ENCODE results near the gene STK32C.

DNA sequence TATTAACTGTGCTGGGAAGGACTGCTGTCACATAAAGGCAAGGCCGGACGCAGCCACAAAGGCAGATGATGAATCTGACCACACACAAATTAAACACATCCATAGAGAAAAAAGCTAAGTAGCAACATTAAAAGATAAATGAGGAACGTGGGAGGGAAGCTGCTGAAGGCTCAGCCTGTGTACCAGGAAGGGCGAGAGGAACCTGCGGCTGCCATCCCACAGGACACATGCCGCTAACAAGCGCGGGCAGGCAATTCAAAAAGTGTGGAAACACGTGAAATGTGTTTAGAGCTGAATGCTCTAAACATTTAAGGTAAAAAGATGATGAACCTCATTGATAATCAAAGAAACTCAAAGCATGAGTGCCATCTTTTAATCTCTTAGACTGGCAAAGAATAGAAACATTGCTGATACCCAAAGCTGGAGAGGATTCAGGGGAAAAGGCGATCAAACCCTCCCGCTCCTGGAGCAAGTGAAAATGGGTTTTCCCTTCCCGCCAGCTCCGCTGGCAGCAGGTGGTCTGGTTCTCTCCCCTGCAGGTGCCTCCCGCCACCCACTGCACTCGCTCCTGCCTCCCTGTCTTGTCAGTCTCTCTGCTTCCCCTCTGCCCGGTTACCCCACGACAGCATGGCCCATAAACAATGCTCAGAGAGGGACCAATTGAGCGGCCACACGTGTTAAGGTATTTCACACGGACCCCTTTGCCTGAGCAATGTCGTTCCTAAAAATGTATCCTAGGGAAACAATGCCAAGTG lies 4.2 kb downstream of the STK32C start:
- no peak for TF ChIP-seq POLR2AphosphoS5 (IDR thresholded peaks at IDR 0.05; ENCODE audit: insufficient read depth in 1 of 2, low read depth in 1 of 2)
- TF ChIP-seq, protein P1, sequence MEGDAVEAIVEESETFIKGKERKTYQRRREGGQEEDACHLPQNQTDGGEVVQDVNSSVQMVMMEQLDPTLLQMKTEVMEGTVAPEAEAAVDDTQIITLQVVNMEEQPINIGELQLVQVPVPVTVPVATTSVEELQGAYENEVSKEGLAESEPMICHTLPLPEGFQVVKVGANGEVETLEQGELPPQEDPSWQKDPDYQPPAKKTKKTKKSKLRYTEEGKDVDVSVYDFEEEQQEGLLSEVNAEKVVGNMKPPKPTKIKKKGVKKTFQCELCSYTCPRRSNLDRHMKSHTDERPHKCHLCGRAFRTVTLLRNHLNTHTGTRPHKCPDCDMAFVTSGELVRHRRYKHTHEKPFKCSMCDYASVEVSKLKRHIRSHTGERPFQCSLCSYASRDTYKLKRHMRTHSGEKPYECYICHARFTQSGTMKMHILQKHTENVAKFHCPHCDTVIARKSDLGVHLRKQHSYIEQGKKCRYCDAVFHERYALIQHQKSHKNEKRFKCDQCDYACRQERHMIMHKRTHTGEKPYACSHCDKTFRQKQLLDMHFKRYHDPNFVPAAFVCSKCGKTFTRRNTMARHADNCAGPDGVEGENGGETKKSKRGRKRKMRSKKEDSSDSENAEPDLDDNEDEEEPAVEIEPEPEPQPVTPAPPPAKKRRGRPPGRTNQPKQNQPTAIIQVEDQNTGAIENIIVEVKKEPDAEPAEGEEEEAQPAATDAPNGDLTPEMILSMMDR (IDR thresholded peaks at IDR 0.05): no peak
